Amygdala (tissue), 56 donors: ENCODE results near the gene NCMAP.

ENCODE experiments used
- DNase-seq, 56 donors: peaks; one replicate each; lab custom pipeline; 2025; lab: John Stamatoyannopoulos, UW

The NCMAP gene

GRCh38 chr1:24609949-24610517 lies 54.1 kb downstream of the NCMAP start:
- no peak for DNase-seq

- peak in 41 of 56 donors; percentile 5 to 74 (median 43) for DNase-seq
Observed at GRCh38 chr1:24619376-24619775, 63.5 kb downstream of the NCMAP start.

DNA sequence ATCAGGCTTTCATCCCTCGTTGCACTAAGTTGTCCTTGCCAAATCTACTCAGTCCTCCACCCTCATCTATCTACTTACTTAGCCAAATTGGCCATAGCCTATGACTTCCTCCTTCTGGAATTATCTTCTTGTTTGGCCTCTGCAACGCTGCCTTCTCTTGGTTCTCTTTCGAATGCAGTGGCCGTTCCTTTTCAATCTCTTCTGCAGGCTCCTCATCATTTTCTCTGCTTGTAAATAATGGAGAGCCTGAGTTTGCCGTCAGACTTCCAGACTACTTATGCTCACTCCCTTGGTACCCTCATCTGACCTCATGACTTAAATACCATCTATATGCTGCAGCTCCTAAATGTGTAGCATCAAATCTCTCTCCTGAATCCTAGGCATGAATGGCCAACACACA lies 64.8 kb downstream of the NCMAP start:
- no peak for DNase-seq

DNA sequence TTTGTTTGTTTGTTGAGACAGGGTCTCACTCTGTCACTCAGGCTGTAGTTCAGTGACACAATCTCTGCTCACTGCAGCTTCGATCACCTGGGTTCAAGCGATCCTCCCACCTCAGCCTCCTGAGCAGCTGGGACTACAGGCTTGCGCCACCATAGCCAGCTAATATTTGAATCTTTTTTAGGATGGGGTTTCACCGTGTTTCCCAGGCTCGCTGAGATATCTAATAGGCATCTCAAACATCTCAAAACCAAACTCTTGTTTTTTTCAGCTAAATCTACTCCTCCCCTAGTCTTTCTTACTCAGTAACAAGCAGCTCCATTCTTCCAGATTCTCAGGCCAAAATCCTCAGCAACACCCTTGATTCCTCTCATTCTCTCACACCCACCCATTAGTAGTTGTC lies 65.2 kb downstream of the NCMAP start:
- DNase-seq = no peak

- no peak for DNase-seq
Observed at GRCh38 chr1:24622218-24622617, 66.3 kb downstream of the NCMAP start.

GRCh38 chr1:24632832-24633175 lies 76.9 kb downstream of the NCMAP start:
- DNase-seq = no peak

DNA sequence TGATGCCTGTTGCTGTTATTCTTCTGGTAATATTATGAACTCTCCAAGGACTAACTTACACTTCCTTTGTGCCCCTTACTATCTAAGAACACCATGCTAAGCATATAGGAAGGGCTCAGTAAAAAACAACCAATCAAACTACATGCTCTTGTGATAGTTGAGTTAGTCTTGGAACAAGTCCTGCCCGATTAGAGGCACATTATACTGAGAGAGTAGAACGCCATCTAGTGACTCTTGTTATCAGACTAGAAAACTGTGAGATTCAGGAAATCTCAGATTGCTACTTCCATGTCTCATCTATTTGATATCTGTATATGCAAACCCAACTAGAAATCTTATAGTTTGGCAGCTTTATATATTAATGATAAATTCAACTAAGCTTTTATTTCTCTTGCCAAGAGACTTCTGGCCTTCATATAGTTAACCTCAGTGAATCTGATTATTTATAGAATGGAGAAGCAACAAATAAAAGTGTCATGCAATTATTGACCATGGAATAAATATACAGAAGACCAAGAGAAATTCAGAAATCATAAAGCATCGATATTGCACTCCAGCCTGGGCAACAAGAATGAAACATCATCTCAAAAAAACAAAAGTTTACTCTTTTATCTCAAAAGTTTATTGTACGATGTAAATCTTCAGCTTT lies 79.4 kb downstream of the NCMAP start:
- DNase-seq = peak in 2 of 56 donors; percentile 8 to 71

- no peak for DNase-seq
Observed at GRCh38 chr1:24636661-24637357, 80.9 kb downstream of the NCMAP start.

DNA sequence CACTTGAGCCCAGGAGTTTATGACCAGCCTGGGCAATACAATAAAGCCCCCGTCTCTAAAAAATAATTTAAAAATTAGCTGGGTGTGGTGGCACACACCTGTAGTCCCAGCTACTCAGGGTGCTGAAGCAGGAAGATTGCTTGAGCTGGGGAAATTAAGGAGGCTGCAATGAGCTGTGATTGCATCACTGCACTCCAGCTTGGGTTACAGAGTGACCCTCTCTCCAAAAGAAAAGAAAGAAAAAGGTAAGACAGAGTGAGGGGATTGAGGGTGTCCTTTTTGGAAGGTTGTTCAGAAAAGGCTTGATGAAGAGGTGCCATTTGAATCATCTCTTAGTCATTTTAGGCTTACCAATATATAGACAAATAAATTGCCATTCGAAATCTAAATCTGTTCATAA lies 83.2 kb downstream of the NCMAP start:
- DNase-seq = no peak

- DNase-seq = peak in 8 of 56 donors; percentile 5 to 49 (median 21)
Observed at GRCh38 chr1:24639881-24640280, 84.0 kb downstream of the NCMAP start.

- DNase-seq = peak in 1 of 56 donors; percentile 7
Observed at GRCh38 chr1:24640288-24640687, 84.4 kb downstream of the NCMAP start.

- DNase-seq = peak in 8 of 56 donors; percentile 4 to 36 (median 12)
Observed at GRCh38 chr1:24641646-24642151, 85.8 kb downstream of the NCMAP start.

DNA sequence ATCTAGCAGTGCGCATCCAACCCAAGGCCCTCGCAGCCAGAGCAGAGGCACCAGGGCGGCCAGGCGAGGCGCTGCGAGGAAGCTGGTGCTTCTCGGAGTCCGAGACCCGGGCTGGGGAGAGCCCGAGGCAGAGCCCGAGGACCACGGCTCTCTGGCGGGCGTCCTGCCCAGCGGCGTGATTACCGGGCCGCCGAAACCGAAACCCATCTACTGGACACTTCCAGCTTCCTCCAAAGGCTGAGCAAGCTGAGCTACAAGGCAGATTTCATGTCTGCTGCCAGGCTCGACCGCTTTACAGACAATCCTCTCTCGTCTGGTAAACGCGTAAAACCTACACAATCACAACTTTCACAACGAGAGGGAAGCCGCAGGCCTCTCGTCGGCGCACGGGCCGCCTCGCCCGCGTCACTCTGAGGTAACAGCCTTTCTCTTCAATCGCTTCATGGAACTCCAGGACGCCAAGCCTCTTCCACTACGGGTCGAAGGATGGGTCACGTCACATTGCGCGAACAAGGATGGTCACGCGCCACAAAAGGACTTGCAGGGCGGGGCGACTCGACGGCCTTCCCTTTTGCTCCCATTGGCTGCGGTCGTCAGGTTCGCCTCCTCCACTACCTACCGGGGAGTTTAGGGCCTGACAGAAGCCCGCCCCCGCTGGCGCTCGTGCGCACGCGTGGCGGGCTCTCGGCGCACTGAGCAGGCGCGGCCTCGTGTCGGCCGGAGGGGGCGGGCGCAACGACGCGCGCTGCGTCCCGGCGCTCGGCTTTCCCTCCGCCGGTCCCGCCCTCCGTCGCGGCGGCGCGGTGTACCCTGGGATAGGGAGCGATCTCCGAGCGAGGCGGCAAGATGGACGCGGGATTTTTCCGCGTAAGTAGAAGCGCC lies 86.8 kb downstream of the NCMAP start, which contains the start of gene SRRM1:
SRRM1 (plus strand) TSS at position 822 of the 882 bp plus-strand sequence; CDS start at position 847, 25 bp downstream.
- peak; percentile 81 to 100 (median 99) for DNase-seq

GRCh38 chr1:24643363-24644099 lies 87.6 kb downstream of the NCMAP start:
- DNase-seq = peak in 6 of 56 donors; percentile 29 to 56 (median 50)

GRCh38 chr1:24644100-24644384 lies 88.2 kb downstream of the NCMAP start:
- no peak for DNase-seq

DNA sequence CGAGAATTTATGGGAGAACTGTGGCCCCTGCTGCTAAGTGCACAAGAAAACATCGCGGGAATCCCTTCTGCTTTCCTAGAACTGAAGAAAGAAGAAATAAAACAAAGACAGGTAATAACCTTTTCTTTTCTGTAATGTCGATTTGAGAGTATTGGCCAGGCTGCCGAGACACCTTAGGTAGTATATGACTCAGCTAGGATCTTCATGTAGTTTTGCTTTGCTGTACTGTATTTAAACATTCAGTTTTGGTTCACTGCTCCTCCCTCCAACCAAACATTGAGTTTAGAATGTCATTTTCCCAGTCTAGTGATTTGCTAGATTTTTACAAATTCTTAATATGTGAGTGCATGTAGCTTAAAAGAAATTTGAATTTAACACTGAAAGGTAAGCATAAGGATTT lies 93.0 kb downstream of the NCMAP start:
- DNase-seq = no peak

DNA sequence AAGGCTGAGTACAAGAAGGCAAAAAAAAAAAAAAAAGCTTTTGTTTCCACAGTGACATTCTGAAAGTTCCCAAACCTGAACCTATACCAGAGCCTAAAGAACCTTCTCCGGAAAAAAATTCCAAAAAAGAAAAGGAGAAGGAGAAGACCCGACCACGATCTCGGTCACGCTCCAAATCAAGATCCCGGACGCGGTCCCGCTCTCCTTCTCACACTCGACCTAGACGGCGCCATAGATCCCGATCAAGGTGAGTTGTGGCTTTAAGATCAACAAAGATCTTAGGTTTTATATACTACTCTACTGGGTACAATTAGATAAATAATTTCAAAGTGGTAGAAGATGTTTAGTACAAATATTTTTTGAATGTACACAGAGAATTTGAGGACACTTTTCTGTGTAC lies 96.5 kb downstream of the NCMAP start:
- DNase-seq = no peak

GRCh38 chr1:24654010-24654409 lies 98.1 kb downstream of the NCMAP start:
- DNase-seq = no peak

DNA sequence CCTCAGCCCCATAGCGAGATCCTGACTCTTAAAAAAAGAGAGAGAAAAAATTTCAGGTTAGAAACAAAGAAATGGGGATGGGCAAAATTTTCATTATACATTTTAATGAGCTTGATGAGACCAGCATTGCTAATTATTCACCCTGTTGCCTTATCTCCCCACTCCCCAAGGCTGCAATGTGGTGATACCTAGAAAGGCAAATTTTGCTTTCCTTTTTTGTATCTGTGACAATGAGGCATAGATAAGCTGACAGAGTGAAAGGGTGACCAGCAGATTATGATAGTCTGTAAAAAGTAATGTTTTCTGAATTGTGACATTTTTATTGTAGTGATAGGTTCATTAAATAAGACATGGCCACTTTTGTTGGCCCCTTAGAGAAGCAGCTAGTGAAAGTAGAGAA lies 100.2 kb downstream of the NCMAP start:
- DNase-seq = no peak

GRCh38 chr1:24657781-24658180 lies 101.9 kb downstream of the NCMAP start:
- no peak for DNase-seq
